Stimulated activated CD4-positive, alpha-beta T cell treated with anti-CD3 and anti-CD28 coated beads, Interleukin-12 subunit alpha, Interleukin-12 subunit beta, amount 100 ng/mL, for 24 hours (primary cell): Measurements from ENCODE around the gene LCP1.
"Not testable (repeated sequence)": the region's sequence is repeated elsewhere in the genome, so short reads cannot be mapped to it uniquely, and the experiment has no call there.

Source experiments
- DNase-seq, 2 experiments: peaks; one replicate each; pipeline ENCODE4 v3.0.0-alpha.2; 2020; ENCODE audit warnings: low read depth in 2 of 2

LCP1 gene

GRCh38 chr13:46181840-46182490 lies at the start of gene LCP1:
TSS of gene LCP1 (minus strand) at chr13:46182177. CDS start at chr13:46159662, 22,515 bp downstream.
- peak; percentile 46 to 68 for DNase-seq

GRCh38 chr13:46229251-46229650 lies 47.3 kb upstream of the LCP1 start:
- no peak for DNase-seq

- not testable (repeated sequence) for DNase-seq
These were observed 38.3 kb upstream of the LCP1 start for GRCh38 chr13:46220234-46220633.

- DNase-seq = not testable (repeated sequence)
These were observed 32.8 kb upstream of the LCP1 start for GRCh38 chr13:46214741-46215140.

GRCh38 chr13:46213242-46213641 lies 31.3 kb upstream of the LCP1 start:
- no peak for DNase-seq

GRCh38 chr13:46211483-46212351 lies 29.7 kb upstream of the LCP1 start, which contains the start of gene LRRC63:
TSS of gene LRRC63 (plus strand) at chr13:46211928. CDS start at chr13:46213035, 1,107 bp downstream.
- DNase-seq = peak; percentile 57 to 83

GRCh38 chr13:46211116-46211482 lies 29.1 kb upstream of the LCP1 start:
- DNase-seq = peak in 1 of 2 experiments; percentile 11

- no peak for DNase-seq
These were observed 28.5 kb upstream of the LCP1 start for GRCh38 chr13:46210362-46211083.

GRCh38 chr13:46207828-46208227 lies 25.9 kb upstream of the LCP1 start:
- DNase-seq = no peak

GRCh38 chr13:46206143-46206542 lies 24.2 kb upstream of the LCP1 start:
- no peak for DNase-seq

GRCh38 chr13:46202966-46203365 lies 21.0 kb upstream of the LCP1 start:
- no peak for DNase-seq

GRCh38 chr13:46202188-46202795 lies 20.3 kb upstream of the LCP1 start:
- DNase-seq = no peak

- no peak for DNase-seq
These were observed 16.8 kb upstream of the LCP1 start for GRCh38 chr13:46198696-46199193.

GRCh38 chr13:46197299-46198048 lies 15.5 kb upstream of the LCP1 start:
- no peak for DNase-seq

- DNase-seq = no peak
These were observed 13.0 kb upstream of the LCP1 start for GRCh38 chr13:46195016-46195415.

GRCh38 chr13:46192412-46192811 lies 10.4 kb upstream of the LCP1 start:
- DNase-seq = no peak

GRCh38 chr13:46185634-46186033 lies 3.7 kb upstream of the LCP1 start:
- DNase-seq = no peak

- DNase-seq = peak; percentile 55 to 67
These were observed 2.3 kb upstream of the LCP1 start for GRCh38 chr13:46184277-46184699.

GRCh38 chr13:46183018-46183946 lies 1.3 kb upstream of the LCP1 start:
- DNase-seq = no peak

GRCh38 chr13:46182491-46182877 lies 507 bp upstream of the LCP1 start:
- DNase-seq = no peak
